ENCODE results near the gene ESCO1. TPM values are rescaled to one million over a fixed set of nuclear protein-coding genes. Genes with fewer than 3 reads are reported as not detected.

Gene ESCO1
- polyA plus RNA-seq, 2 of the 4 experiments (the other 2 are of a cell fraction) = 7.7 to 13.2 TPM

GRCh38 chr18:21546423-21546822, 54.1 kb downstream of the ESCO1 start:
- no peaks in the 10 kb centered on the region for H3K4me1 ChIP-seq
- H3K27ac ChIP-seq = no peak overlapping the region
- H3K4me2 ChIP-seq = no peak overlapping the region
- ATAC-seq (no peak), DNase-seq (ENCODE audit: low read depth in 1 of 2, low spot score in 1 of 2) (no peak), FAIRE-seq (no peak)
- no peaks in the 10 kb centered on the region for H3K9me3 ChIP-seq
- ChIA-PET CTCF (interaction anchor here (0.9 kb wide), 1 partner anchor 352 kb away, joined by 3 read pairs; no protein-coding TSS in a partner anchor), POLR2A (no interaction called here)
- WGBS (ENCODE audit: missing lambda C conversion rate) = 89% methylated on average over 5 of the region's 5 CpGs
- TF ChIP-seq KDM1A (IDR thresholded peaks at IDR 0.05; ENCODE audit: low read depth) = no peak
- TF ChIP-seq POLR2AphosphoS2 (conservative IDR thresholded peaks at IDR 0.05; ENCODE audit: low read length) = no peak
- TF ChIP-seq JUN (IDR thresholded peaks at IDR 0.05) = no peak
- no peak for TF ChIP-seq POLR2A (IDR thresholded peaks at IDR 0.05; ENCODE audit: low read length)
- no peak for TF ChIP-seq PBX3 (IDR thresholded peaks at IDR 0.05)
- TF ChIP-seq MAZ (IDR thresholded peaks at IDR 0.05; ENCODE audit: borderline replicate concordance, low read depth, low read length) = no peak
- TF ChIP-seq FOSL2 (IDR thresholded peaks at IDR 0.05) = no peak
- no peak for TF ChIP-seq FOSL2 (CRISPR knock-in tag; IDR thresholded peaks at IDR 0.05)
- TF ChIP-seq, protein P1, sequence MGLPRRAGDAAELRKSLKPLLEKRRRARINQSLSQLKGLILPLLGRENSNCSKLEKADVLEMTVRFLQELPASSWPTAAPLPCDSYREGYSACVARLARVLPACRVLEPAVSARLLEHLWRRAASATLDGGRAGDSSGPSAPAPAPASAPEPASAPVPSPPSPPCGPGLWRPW (IDR thresholded peaks at IDR 0.05) = no peak
- TF ChIP-seq RNF2 (IDR thresholded peaks at IDR 0.05; ENCODE audit: borderline replicate concordance, low read depth) = no peak
- TF ChIP-seq, protein P2, sequence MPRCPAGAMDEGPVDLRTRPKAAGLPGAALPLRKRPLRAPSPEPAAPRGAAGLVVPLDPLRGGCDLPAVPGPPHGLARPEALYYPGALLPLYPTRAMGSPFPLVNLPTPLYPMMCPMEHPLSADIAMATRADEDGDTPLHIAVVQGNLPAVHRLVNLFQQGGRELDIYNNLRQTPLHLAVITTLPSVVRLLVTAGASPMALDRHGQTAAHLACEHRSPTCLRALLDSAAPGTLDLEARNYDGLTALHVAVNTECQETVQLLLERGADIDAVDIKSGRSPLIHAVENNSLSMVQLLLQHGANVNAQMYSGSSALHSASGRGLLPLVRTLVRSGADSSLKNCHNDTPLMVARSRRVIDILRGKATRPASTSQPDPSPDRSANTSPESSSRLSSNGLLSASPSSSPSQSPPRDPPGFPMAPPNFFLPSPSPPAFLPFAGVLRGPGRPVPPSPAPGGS (IDR thresholded peaks at IDR 0.05) = no peak
- TF ChIP-seq TP53 (CRISPR knock-in tag; IDR thresholded peaks at IDR 0.05) = no peak
- TF ChIP-seq ZNF302 (CRISPR knock-in tag; IDR thresholded peaks at IDR 0.05) = no peak
- no peak for TF ChIP-seq FOSB (CRISPR knock-in tag; IDR thresholded peaks at IDR 0.05)
- no peak for TF ChIP-seq CHD2 (IDR thresholded peaks at IDR 0.05; ENCODE audit: low read length, partially characterized antibody)
- no peak for TF ChIP-seq CBX8 (IDR thresholded peaks at IDR 0.05)
- H3K4me3 ChIP-seq = no peak overlapping the region

- Histone ChIP-seq H3K9me3 (no peaks in the 10 kb centered on the region), H3K4me2 (no peak overlapping the region), H3K27ac (no peak overlapping the region), H3K4me1 (no peaks in the 10 kb centered on the region), H3K4me3 (no peak overlapping the region)
- DNase-seq (ENCODE audit: low read depth in 1 of 2, low spot score in 1 of 2) (no peak), ATAC-seq (no peak), FAIRE-seq (no peak)
- POLR2A ChIA-PET = no interaction called here
- CTCF ChIA-PET = no interaction called here
- TF ChIP-seq HEYL (CRISPR knock-in tag; IDR thresholded peaks at IDR 0.05) (no peak), HOXA7 (CRISPR knock-in tag; IDR thresholded peaks at IDR 0.05) (no peak), FOSL2 (IDR thresholded peaks at IDR 0.05) (no peak), FOSL2 (CRISPR knock-in tag; IDR thresholded peaks at IDR 0.05) (no peak), MYC (IDR thresholded peaks at IDR 0.05; ENCODE audit: borderline replicate concordance, low read length) (no peak), MAFK (IDR thresholded peaks at IDR 0.05; ENCODE audit: partially characterized antibody) (no peak), FOXS1 (CRISPR knock-in tag; IDR thresholded peaks at IDR 0.05) (no peak), E2F6 (IDR thresholded peaks at IDR 0.05; ENCODE audit: borderline replicate concordance, low read depth) (no peak), ESRRA (IDR thresholded peaks at IDR 0.05; ENCODE audit: borderline replicate concordance, low read length) (no peak), RNF2 (IDR thresholded peaks at IDR 0.05; ENCODE audit: borderline replicate concordance, low read depth) (no peak), KDM1A (IDR thresholded peaks at IDR 0.05; ENCODE audit: low read depth) (no peak), BHLHE40 (IDR thresholded peaks at IDR 0.05; ENCODE audit: low read depth, low read length) (no peak), JUN (IDR thresholded peaks at IDR 0.05) (no peak)
- WGBS (ENCODE audit: missing lambda C conversion rate) = 69% methylated on average over 3 of the region's 3 CpGs
These were observed 62.3 kb downstream of the ESCO1 start for GRCh38 chr18:21538230-21538629.

Measured in A549 (cell line).